Activated CD8-positive, alpha-beta memory T cell treated with anti-CD3 and anti-CD28 coated beads, Interleukin-2, amount 50 U/mL, for 1 hour (primary cell): ENCODE results near the gene EEF1AKMT3.

Experiments
- DNase-seq: peaks from one replicate; pipeline ENCODE4 v3.0.0-alpha.2; 2020; ENCODE audit errors: extremely low read depth

Gene EEF1AKMT3

DNA sequence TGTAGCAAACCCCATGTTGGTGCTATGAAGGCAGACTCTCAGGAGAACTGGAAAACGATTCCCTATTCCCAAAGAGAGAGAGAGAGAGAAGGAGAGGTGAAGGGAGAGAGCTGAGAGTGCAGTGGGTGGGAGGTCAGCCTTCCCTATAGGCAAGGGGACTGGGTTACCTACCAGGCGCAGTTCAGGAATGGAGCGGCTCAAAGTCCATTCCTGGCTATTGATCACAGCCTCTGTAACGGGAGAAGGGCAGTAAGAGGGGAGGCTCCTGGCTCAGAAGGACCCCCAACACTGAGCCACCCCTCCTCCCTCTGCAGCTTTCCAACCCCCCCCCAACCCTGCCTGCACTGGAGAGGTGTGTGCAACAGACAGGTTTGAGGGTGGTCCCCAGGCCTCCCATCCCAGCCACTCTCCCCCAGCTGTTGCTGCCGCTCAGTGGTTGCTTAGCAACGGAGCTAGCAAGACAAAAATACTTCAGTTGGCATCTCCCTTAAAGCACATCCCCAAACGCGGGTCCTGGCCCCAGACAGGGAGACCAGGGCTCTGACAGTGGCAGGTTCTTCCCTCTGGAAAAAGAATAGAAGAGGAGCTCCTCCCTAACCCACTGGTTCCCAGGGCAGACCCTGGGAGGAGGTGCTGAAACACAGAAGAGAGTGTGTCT, 37.1 kb upstream of the EEF1AKMT3 start:
- DNase-seq = no peak

DNA sequence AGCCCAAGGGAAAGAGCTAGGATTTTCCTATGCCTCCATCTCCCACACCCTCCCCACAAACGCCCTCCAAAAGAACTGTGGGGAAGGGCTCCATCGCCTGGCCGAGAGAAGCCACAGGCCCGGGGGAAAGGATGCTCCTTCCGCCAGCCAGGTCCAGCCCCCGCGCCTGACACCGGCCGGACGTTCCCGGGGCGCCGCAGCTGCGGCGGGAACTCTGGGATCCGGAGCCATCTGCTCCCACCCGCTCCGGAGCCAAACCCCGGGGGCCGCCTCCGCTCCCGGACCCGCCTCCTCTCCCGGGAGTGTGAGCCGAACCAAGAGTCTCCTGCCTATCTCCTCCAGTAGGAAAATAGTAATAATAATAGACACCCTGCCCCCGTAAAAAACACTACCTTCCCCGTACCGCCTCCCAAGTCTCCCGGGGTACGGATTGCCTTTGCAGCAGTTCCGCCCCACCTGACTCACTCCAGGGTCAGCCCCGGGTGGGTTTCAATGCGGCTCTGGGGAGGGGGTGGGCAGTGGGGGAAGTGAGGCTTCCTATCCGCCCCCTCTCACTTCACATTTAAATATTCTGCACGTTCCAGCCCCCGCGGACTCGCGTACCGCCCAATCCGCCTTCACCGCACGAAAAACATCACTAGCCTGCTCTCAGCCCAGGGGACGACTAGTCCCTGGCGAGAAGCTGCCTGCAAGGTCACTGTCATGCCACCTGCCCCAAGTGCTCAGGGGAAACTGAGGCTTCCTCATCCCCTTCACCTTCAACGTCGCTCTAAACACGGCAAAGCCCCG, 36.3 kb upstream of the EEF1AKMT3 start:
- no peak for DNase-seq

DNA sequence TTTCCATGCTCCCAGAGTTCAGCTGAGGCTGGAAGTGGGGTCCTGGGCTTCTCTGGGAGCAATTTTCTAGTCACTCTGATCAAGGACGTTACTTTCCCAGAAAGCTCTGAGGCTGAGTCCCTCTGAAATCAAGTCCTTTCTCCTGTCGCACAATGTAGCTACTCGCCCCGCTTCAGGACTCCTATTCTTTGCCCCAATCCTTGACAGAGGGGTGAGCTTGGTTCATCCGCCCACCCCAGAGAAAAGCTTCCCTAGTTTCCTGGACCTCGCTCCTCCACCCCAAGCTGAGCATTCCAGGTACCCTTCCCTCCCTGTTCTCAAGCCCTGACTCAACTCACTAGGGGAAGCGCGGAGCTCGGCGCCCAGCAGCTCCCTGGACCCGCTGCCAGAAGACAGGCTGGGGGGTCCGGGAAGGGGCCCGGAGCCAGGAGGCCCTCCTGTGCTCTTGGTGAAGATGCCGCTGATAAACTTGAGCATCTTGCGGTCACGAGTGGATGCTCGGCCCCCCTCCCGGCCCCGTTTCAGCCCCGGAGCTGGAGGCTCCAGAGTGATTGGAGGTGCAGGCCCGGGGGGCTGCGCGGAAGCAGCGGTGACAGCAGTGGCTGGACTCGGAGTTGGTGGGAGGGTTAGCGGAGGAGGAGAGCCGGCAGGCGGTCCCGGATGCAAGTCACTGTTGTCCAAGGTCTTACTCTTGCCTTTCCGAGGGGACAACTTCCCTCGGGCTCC, 35.5 kb upstream of the EEF1AKMT3 start:
- DNase-seq = no peak

DNA sequence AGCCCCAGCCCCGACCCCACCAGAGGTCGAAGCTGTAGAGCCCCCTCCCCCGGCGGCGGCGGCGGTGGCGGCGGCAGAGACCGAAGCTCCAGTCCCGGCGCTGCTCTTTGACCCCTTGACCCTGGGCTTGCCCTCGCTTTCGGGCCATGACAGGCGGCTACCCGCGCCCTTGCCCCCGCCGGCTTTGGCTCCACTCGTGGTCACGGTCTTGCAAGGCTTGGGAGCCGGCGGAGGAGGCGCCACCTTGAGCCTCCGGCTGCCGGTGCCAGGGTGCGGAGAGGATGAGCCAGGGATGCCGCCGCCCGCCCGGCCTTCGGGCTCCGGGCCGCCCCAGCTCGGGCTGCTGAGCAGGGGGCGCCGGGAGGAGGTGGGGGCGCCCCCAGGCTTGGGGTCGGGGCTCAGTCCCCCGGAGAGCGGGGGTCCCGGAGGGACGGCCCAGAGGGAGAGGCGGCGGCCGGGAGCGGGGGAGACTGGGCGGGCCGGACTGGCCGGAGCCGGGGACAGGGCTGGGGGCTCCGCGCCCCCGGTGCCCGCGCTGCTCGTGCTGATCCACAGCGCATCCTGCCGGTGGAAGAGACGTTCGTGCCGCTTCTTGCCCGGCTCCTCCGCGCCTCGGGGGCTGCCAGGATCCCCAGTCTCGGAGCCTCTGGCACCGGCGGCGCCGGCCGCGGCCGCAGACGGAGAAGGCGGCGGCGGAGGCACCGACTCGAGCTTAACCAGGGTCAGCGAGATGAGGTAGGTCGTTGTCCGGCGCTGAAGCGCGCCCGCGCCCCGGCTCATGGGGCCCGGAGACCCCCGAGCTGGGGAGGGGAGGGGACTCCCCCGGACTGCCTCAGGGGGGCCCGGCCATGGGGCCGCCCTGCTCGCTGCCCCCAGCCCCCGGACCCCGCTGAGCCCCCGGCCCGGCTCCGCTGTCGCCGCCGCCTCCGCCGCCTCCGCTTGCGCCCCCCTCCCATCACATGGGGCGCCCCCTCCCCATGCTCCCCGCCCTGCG, 34.6 kb upstream of the EEF1AKMT3 start:
- DNase-seq = no peak

DNA sequence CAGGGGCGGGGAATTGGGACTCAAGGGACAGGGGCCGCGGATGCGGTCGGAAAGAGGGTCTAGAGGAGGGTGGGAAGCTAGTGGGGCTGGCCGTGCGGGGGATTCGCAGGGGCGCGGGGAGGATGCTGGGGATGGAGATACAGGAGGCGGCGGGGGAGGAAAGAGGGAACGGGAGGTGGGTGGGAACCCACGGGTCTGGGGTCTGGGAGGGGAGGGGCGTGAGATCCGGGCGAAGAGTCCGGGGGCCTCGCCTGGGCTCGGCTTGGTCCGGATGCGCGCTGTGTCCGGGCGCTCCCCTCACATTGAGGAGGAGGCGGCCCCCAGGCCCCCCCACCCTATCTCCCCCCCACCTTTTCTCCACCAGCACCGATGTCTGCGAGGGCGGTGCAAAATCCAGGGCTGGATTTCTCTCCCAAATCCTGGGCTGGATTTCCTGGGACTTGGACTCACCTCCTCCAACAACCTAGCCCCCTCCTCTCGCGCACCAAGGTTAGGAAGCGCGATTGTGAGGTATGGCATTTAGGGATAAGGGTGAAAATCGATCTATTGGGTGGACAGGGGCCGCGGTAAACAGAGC, 33.7 kb upstream of the EEF1AKMT3 start, which contains the start of gene AGAP2:
TSS of gene AGAP2 (minus strand) at position 82 of the 577 bp plus-strand sequence. CDS start 496 bp downstream, outside the sequence.
- DNase-seq = no peak

DNA sequence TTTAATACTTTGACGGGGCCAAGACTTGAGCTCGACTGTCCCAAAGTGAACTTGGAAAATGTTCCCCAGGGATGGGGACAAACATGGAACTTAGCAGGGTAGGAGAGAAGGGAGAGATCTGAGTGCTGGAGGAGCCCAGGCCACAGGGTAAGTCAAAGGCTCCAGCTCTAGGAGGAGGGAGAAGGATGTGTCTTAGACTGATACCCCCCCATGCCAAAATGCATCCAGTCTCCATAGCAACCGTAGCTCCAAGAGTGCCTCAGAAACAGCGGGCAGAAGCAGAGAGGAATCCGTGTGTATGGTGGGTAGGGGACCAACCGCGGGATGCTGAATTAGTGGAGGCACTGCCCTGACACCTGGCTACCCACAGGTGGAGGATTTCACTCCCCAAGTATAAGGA, 33.0 kb upstream of the EEF1AKMT3 start:
- DNase-seq = no peak

DNA sequence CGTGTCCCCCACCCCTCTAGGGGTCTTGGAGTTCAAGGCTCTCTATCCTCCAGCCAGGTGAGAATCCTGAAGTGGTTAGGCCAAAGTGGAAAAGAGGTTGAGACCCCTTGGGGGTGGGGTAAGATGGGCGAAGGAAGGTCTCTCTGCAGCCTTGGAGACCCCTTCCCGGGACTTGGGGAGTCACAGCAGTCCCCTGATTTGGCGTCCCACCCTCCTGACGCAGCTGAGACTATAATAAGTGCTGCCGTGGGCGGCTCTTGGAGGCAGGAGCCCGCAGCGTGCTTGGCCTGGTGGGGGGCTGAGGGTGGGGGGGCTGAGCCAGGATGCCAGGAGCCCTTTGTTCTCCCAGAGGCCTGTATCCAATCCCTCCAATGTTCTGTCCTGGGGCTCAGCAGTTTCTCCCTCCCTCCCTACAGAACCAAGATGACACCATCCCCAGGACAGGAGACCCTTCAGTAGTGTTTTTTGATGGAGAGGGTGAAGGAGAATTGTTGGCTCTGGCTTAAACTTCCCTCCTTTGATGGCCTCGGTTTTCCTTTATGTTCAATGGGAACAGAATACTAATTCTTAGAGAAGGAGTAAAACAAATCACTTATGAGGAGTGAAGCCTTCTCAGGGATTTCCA, 32.4 kb upstream of the EEF1AKMT3 start:
- no peak for DNase-seq

DNA sequence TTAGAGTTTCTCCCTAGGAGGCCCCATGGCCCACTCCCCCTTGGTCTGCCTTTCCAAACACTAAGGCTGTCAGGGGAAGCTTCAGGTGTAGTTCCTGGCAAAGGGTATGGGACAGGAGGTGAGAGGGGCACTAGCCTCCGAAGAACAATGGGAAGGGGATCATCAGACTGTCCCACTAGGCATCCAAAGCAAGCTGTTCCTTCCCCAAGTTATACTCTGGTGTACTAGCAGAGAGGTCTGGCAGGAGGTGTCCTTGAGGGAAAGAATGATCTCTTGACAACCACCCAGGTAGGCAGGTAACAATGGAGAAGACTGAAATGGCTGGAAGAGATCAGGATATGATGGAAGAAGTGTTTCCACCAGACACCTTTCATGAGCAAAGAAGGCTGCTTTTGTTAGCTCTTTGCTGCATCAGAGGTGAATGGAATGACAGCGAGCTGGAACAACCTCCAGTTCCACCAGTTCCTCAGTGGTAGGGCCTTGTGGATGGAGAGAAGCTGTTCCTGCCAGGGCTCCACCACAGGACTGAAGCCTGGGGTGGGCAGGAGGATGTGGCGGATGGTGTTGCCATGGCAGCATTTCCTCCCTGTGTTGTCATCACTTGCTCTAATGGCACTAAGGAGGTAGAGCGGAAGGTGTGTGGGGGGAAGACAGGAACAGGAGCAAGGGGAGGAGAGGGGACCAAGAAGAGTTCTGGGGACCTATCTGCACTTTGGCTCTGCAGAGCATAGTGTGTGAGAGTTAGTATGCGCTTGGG, 31.6 kb upstream of the EEF1AKMT3 start:
- peak; percentile 55 for DNase-seq

DNA sequence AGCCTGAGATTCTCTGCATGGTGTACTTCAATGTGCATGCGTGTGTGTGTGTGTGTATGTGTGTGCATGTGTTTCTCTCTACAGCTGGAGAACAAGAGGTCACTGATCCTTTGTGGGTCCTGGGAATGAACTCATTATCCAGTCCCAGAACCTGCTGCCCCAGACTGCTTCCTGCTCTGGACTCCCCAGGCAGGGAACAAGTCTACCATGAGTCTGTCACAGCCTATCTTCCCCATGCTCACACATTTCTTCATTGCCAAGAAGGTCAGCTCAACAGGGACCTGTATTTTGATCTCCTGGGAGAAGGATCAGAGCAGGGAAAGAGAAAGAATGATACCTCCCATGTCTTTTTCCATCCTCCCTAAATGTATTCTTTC, 31.0 kb upstream of the EEF1AKMT3 start:
- no peak for DNase-seq

DNA sequence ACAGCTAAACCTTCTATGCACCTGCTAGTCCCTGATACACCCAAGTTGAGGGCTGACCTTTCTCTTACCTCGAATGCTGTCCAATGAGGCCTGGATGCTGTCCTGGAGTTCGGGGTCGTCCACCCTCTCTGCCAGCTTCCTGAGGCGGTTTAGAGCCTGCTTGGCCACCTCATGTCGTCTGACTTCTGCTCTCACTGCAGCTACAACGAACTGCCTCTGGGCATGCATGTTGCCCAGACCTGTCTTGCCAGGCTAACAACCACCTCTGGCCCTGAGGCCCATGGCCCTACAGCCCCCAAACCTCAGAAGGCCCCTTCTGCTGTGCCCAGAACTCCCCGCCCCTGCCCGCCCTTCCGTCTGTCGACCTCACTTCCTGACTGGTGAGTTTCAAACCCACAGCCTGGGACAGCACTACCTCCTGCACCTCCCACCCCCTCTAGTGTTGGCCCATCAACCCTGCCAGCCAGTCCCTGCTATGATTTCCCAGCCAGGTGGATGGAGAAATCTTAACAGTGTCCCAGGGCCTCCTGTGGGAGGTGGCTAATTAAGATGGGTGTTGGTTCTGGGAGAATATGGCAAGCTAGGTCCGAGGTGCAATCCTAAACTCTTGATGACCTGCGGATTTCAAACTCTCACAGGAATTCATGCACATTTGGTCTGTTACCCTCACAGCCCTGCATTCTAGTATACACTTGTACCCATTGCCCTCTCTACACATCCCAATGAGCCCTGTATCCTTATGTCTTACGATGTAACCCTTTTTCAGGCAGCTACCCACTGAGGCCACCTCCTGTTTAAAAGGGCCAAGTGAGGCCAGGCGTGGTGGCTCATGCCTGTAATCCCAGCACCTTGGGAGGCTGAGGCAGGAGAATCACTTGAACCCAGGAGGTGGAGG, 30.3 kb upstream of the EEF1AKMT3 start:
- DNase-seq = no peak

DNA sequence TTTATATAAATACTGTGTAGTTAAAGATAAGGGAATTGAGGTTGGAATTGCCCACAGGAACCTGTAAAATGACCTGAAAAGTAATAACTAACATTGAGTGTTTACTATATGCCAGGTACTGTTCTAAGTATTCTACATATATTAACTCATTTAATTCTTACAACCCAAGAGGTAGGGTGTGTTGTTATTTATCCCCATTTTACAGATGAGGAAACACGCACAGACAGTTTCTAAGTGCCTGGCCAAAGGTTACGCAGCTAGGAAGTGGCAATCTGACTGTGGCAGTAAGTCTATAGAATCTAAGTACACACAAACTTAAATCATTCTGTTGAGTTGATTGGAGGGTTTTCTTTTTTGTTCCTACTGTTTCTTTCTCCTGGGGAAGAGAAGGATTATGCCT, 28.6 kb upstream of the EEF1AKMT3 start:
- no peak for DNase-seq

DNA sequence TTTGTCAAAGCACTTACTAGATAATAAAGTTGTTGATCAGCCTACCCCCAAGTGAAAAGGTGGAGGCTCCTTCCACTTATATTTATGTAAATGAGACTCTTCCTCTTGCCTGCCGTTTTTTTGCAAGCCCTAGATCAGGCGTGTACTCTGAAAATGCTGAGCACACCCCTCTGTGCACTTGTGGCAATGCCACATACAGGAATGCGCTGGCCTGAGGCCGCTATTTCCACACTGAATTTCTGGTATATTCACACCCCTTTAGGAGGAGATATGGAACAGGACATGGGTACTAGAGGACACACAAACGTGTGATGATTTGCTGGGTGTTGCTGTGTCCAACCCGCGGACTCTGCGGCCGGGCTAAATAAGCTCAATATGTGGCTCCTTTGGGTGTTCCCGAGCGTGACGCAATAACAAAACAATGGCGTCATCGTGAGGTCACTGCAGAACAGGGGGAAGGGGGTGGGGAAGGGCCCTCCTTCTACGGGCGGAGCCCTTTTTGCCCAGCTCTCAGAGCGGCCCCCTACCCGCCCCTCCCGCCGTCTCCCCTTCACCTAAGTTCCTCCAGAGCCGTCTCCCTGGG, 28.1 kb upstream of the EEF1AKMT3 start:
- DNase-seq = no peak

DNA sequence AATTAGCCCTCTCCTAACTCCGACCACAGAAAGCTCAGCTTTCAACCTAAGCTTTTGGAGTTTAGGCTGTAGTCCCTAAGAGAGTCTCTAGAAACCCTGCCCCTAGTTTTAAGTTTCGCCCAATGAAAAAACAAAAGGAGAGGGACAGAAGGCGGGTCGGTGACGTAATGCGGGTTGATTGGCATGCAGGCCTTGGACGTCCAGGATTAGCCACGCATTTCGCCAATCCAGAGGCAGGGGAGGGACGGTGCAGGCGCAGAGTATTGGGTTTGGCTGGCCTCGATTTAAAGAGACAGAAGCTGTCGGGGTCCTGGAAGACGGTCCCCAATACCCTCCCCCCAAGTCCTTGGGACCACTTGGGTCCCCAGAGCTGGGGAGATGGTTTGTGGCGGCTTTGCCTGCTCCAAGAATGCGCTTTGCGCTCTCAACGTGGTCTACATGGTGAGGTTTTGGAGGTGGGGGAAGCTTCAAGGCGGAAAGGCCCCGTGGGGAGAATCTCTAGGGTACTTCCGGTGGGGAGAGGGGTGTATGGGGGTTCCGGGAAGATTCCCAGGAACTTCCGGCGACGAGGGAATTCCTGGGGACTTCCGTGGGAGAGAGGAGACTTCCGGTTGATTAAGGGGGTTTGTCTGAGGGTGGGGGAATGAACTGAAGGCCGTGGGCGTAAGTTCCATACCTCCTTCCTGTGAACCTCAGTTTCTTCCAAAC, 27.5 kb upstream of the EEF1AKMT3 start, which contains the start of gene TSPAN31:
TSS of gene TSPAN31 (plus strand) at position 263 of the 708 bp plus-strand sequence. CDS start at position 379, 116 bp downstream.
- peak; percentile 95 for DNase-seq

DNA sequence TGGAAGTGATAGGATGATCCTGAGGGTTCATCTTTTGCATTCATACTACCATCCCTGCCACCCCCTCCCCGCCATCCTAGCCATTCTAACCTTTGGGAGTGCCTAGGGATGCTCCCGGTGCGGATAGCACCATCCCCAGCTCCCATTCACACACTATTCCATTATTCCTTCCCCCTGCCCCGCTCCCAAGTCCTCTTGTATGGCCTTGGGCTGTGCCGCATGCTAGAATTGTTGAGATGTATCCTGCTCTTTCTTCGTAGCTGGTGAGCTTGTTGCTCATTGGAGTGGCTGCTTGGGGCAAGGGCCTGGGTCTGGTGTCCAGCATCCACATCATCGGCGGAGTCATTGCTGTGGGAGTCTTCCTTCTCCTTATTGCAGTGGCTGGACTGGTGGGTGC, 26.9 kb upstream of the EEF1AKMT3 start:
- DNase-seq = no peak

DNA sequence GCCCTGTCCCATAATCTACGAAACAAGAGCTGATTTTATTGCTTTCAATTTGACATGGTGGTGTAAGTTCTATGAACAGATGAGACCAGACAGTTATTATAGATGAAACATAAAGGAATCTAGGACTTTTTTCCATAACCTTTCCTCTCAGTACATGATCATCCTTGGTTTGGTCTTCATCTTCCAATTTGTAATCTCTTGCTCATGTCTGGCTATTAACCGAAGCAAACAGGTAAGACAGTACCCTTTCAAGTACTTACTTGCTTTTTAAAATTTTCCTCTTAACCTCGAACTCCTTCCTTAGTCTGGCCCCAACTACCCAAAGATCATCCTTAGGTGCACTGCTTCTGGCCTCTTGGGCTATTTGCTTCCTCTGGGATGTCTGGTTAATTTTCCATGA, 26.4 kb upstream of the EEF1AKMT3 start:
- DNase-seq = no peak

DNA sequence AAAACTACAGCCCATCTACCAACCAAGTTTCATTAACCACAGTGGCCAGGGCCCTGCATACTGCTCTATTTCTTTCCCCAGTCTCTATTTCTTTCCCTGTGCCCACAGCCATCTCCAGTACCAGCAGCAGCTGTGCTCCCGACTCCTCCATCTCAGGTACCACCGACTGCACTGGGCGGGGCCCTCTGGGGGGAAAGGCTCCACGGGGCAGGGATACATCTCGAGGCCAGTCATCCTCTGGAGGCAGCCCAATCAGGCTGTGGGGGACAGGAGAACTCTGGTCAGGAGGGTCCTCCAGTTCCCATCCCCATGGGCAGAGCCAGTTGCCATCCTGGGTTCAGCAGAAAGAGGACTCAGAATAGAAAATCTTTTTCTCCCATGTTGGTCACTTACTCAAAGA, 23.4 kb upstream of the EEF1AKMT3 start:
- DNase-seq = no peak

DNA sequence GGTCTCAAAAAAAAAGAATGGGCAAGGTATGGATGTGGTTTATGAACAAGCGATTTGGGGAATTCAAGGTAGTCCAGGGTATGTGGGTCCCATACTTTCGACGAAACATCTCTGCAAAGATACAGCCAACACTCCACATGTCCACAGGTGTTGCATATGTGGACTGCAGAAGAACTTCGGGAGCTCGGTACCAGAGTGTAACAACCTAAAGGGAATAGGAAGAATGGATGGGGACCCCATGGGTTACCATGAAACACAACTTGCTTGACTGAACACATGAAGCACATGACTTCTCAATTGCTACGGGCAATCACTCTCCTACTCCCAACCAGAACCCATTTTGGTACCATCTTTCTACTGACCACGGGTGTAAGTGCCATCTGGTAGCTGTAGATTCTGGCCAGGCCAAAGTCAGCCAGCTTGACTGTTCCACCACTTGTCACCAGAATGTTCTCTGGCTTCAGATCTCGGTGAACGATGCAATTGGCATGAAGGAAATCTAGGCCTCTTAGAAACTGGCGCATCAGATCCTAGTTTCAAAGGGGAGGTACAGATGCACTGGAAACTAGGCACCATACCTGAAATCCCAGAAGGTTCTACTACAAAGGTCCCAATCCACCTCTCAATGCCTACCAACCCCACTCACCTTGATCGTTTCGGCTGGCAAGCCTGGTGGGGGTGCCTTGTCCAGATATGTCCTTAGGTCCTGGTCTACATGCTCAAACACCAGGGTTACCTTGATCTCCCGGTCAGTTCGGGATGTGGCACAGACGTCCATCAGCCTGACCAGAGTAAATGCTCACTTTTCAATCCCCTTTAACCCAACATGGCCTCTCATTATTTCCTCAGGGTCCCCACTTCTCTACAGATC, 21.6 kb upstream of the EEF1AKMT3 start:
- no peak for DNase-seq
